GM19193 (cell line): ENCODE measurements around the gene CITED2.

ENCODE experiments used
- POLR2A ChIP-seq: IDR thresholded peaks from 4 replicates; pipeline ENCODE4 v1.6.1; 2011; ENCODE audit not compliant: insufficient read depth, insufficient read length; ENCODE audit errors: extremely low read depth

The CITED2 gene

DNA sequence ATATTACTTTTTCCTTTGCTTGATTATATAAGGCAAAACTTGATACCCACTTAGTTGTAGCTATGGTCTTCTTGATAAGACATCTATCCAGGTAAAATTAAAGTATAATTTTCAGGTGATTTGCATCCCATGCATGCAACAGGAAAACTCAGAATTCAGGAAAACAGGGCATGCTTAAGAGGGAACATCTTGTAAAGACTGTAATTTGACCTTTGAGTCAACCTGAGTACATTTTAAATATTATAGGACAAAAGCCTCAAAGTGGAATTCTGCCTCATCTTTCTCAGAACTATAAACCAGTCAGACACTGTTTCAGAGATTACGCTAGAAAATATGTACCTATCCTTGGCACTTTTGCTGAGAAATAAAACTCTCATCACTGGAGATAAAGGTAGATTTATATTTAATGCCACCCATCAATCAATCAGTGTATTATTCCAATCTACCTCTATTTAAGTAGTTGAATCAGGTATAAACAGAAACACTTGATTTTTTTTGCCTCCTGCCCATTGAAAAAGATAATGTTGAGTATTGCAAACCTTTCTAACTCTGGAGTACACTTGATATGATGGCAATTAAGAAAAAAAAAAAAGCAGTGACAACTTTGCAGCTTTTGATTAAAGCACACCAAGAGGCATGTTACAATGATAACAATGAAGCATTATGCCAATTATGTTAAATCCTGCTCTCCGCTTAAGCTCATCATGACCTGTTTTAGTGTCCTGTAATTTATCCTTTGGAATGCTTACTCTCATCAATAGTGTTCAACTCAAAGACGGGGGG, 2.8 kb downstream of the CITED2 start:
- no peak for TF ChIP-seq POLR2A

GRCh38 chr6:139370999-139371345, 3.5 kb downstream of the CITED2 start:
- no peak for TF ChIP-seq POLR2A

DNA sequence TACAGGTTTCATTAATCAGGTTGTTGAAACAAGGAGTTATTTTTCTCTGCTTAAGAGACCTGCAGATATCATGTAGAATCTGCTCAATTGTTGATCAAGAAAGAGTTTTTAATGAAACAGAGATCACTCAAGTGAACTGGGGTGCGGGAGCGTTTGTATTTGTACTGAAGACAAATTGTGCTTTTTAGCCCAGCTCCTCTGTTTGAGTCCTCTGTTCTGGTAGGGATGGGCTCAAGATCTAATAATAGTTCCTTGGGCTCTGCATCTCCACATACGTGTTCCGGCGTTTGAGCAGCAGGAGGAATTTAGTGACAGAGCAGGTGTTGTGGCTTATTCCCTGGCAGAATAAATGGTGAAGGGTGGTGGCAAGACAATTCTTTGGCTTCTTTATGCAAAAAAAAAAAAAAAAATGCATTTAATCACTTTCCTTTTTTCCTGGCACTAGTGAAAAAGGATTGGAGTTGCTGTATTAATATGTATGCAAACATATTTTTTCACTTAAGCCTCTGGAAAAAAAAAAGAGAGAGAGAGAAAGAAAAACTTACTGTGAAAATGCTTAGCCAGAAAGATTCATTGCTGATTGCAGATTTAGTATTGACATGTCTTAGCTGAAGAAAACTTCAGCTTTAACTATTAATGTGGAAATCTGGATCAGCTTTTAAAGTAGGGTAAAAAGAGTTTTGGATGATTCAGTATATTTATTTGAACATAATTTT, 4.0 kb downstream of the CITED2 start:
- no peak for TF ChIP-seq POLR2A

- TF ChIP-seq POLR2A = no peak
Observed at GRCh38 chr6:139369568-139370282, 4.7 kb downstream of the CITED2 start.

GRCh38 chr6:139369068-139369467, 5.4 kb downstream of the CITED2 start:
- TF ChIP-seq POLR2A = no peak

GRCh38 chr6:139368661-139369060, 5.8 kb downstream of the CITED2 start:
- TF ChIP-seq POLR2A = no peak

DNA sequence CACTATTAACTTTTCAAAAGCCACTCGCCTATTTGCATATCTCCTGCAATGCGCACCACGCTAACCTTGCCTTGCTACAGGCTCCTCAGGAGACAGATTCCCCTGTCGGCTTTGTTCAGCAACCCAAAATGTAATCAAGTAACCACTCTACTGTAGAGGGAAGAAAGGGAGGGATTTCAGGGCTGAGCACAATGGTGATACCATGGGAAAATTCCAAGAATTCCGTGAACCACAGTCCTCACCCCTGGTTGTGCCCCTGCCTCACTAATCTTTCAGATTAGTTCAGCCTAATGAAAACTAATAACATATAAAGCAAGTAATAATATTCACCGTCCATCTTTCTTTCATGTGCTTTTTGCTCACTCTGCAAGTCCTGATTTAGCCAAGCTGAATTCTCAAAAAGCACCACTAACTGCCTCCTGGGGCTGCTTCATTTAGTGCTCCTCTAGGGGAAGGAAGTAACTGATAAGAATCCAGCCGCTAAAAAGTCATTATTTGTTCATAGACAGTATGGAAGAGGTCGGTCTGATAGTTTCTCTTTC, 6.6 kb downstream of the CITED2 start:
- no peak for TF ChIP-seq POLR2A

DNA sequence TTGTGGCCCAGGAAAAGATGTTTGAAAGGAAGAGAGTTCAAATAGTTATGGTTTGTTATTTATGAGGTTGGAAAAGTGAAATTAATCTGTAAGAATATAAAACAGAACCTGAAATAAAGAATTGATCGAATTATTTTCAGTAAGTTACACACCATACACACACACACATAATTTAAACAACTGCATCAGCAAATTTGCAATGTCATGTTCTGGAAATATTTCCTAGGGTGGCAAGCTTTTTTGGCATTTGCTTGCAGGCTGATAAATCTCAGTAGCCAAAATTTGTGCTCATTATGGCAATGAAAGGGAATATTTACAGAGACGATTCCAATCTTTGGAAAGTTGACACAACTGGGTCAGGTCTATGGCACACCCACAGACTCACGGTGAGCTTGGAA, 9.5 kb downstream of the CITED2 start:
- TF ChIP-seq POLR2A = no peak

DNA sequence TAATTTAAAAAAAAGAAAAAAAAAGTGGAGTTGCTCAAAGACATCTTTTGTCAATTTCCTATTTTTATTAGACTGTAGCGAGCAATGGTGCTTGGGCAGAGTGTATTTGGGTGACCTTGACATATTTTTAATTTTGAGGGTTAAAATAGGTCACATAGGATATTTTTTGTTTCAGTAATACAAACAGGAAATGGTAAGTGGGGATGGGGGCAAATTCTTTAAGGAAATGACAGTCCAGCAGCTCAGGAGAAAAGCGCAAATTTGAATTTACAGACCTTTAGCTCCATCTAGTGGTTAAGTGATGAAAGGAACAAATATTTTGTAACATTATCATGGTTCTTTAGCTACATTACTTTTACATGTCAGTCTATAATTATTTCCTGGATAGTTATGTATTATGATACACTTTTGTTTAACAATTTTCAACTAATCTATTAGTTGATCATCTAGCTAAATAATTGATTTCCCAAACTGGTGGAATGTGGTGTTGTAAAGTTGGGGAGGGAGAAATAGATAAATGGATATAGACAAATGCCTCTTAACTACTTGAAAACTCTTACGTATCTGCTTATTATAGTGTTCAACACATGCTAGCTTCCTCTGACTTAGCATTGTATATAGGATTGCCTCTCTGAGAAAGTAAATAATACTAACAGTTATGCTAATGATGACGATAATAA, 10.0 kb downstream of the CITED2 start:
- no peak for TF ChIP-seq POLR2A

DNA sequence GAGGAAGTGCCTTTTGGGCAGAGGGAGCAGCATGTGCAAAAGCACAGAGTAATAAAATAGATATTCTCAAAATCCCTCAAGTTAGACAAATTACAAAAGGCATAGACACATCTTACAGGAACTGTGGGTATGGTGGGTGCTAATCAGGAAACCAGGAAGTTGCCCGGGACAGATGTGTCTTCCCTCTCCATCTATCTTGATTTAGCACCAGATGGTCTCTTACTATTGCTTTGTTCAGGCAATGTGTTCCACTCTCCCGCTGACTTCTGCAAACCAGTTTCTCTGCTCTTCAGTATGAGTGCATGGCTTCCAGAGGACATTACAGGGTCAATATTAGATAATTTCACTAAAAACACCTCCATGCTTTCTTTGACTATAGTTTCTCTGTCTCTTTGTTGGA, 13.2 kb downstream of the CITED2 start:
- TF ChIP-seq POLR2A = no peak

DNA sequence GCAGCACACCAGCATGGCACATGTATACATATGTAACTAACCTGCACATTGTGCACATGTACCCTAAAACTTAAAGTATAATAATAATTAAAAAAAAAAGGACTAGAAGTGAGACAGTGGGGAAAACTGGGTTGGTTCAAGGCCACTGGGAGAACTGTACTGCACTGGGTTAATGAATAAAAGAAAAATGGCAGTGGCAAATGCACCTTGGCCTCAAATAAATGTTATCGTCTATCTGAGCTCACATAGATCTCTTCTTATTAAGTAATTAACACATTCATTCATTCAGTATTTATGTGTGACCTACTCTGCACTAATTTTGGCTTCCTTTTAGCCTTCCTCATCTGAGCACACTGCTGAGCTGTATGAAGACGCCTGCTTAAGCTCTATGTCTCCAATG, 17.5 kb downstream of the CITED2 start:
- TF ChIP-seq POLR2A = no peak

DNA sequence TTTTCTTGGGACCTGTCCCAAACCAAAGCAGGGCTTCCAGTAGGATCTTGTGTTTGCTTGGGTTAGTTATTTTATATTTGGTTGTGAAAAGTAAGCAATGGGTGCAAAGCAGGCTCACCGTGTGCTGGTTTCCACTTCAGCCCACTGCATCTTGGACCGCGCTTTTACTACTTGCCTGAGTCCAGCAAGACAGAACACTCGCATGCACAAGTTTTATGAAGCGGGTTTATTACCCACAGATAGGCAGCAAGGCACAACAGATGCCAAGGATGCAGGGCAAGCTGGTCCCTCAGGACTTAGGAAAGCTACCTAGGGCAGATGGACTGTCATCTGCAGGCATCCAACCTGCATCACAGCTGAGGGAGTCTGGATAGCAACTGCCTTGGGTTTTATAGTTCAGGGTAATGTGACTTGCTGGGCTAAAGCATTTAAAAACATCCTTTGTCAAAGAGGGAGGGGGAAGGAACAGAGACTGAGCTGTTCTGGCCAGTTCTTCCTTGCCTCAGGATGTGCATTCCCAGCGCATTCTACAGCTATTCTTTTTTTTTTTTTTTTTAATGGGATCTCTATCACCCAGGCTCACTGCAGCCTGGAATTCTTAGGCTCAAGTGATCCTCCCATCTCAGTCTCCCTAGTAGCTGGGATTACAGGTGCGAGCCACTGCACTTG, 18.5 kb downstream of the CITED2 start:
- TF ChIP-seq POLR2A = no peak

DNA sequence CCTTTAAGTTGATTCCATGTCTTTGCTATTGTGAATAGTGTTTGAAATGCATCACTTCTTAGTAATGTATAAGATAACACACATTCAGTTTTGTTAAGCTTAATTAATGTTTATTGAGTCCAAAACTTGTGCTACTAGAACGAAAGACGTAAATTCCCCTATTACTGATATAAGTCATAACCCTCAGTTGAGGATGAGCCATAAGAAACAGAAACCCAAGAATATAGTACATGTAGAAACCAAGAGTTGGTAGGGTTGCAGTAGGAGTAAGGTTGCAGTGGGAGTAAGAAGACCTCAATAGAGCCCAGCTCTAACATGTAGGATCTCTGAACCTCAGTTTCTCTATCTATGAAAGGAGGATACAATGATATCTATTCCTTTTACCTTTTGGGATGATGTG, 19.3 kb downstream of the CITED2 start:
- no peak for TF ChIP-seq POLR2A

- no peak for TF ChIP-seq POLR2A
Observed at GRCh38 chr6:139354189-139354588, 20.3 kb downstream of the CITED2 start.
